ENCODE measurements around the gene AMZ1. TPM values are rescaled to one million over a fixed set of nuclear protein-coding genes. Genes with fewer than 3 reads are reported as not detected.

AMZ1 gene
- total RNA-seq, 2 donors from 2014 or later, result not detected

GRCh38 chr7:2732959-2733584 lies 45.1 kb downstream of the AMZ1 start:
- H3K4me1 ChIP-seq, result peaks cover 6% of the 10 kb centered on the region
- no peak overlapping the region for H3K27ac ChIP-seq
- intact Hi-C loops (cut with DNase I), result no loop called here
- DNase-seq, result peak in 3 of 4 donors; percentile 43 to 59 (median 55)
- peak; percentile 41 for ATAC-seq
- H3K36me3 ChIP-seq (replicated peaks in 1 of 2; ENCODE audit: insufficient read depth in 1 of 2, low read depth in 2 of 2), result peaks cover 0 to 4% of the 10 kb centered on the region in 2 donors
- H3K27me3 ChIP-seq, result no peaks in the 10 kb centered on the region
- WGBS, 2 donors, result 51 to 68% methylated on average over 18 of the region's 18 CpGs
- H3K4me3 ChIP-seq, result no peak overlapping the region
- H3K9me3 ChIP-seq, result no peaks in the 10 kb centered on the region
- TF ChIP-seq POLR2A (IDR thresholded peaks at IDR 0.05), result no peak
- TF ChIP-seq CTCF (IDR thresholded peaks at IDR 0.05), result no peak

GRCh38 chr7:2734084-2734686 lies 46.2 kb downstream of the AMZ1 start:
- peak overlapping the region in 1 of 4 donors; percentile 39 for H3K27ac ChIP-seq
- intact Hi-C loops (cut with DNase I), result no loop called here
- WGBS, 2 donors, result 88 to 98% methylated on average over 24 of the region's 24 CpGs

GRCh38 chr7:2734751-2735571 lies 47.0 kb downstream of the AMZ1 start:
- TF ChIP-seq POLR2A (IDR thresholded peaks at IDR 0.05) (peak in 1 of 3 donors; percentile 33), CTCF (IDR thresholded peaks at IDR 0.05) (no peak)
- ATAC-seq (no peak), DNase-seq (peak in 2 of 4 donors; percentile 35 to 59)
- no peaks in the 10 kb centered on the region for H3K27me3 ChIP-seq
- H3K9me3 ChIP-seq, result no peaks in the 10 kb centered on the region
- peaks cover 0 to 4% of the 10 kb centered on the region in 2 donors for H3K36me3 ChIP-seq (replicated peaks in 1 of 2; ENCODE audit: insufficient read depth in 1 of 2, low read depth in 2 of 2)
- intact Hi-C loops (cut with DNase I), result no loop called here
- no peak overlapping the region for H3K4me3 ChIP-seq
- WGBS, 2 donors, result 73 to 92% methylated on average over 17 to 33 of the region's 33 CpGs
- peaks cover 6% of the 10 kb centered on the region for H3K4me1 ChIP-seq
- peak overlapping the region in 2 of 4 donors; percentile 25 to 39 for H3K27ac ChIP-seq

More at GRCh38 chr7:2734084-2734686, 46.2 kb downstream of the AMZ1 start:
- H3K4me1 ChIP-seq, result peaks cover 6% of the 10 kb centered on the region
- TF ChIP-seq CTCF (IDR thresholded peaks at IDR 0.05), result no peak
- no peak for TF ChIP-seq POLR2A (IDR thresholded peaks at IDR 0.05)
- no peaks in the 10 kb centered on the region for H3K9me3 ChIP-seq
- H3K36me3 ChIP-seq (replicated peaks in 1 of 2; ENCODE audit: insufficient read depth in 1 of 2, low read depth in 2 of 2), result peaks cover 0 to 4% of the 10 kb centered on the region in 2 donors
- H3K27me3 ChIP-seq, result no peaks in the 10 kb centered on the region
- ATAC-seq, result no peak
- H3K4me3 ChIP-seq, result no peak overlapping the region
- DNase-seq, result no peak

GRCh38 chr7:2735744-2736143 lies 47.7 kb downstream of the AMZ1 start:
- H3K27me3 ChIP-seq, result no peaks in the 10 kb centered on the region
- TF ChIP-seq CTCF (IDR thresholded peaks at IDR 0.05) (no peak), POLR2A (IDR thresholded peaks at IDR 0.05) (no peak)
- no peak for DNase-seq
- WGBS, 2 donors, result 77 to 93% methylated on average over 11 to 13 of the region's 13 CpGs
- no peaks in the 10 kb centered on the region for H3K9me3 ChIP-seq
- H3K4me1 ChIP-seq, result peaks cover 6% of the 10 kb centered on the region
- H3K36me3 ChIP-seq (replicated peaks in 1 of 2; ENCODE audit: insufficient read depth in 1 of 2, low read depth in 2 of 2), result peaks cover 0 to 2% of the 10 kb centered on the region in 2 donors
- H3K4me3 ChIP-seq, result no peak overlapping the region
- intact Hi-C loops (cut with DNase I), result no loop called here
- no peak for ATAC-seq
- no peak overlapping the region for H3K27ac ChIP-seq

Data from body of pancreas (tissue), 4 donors.